Smooth muscle cell of the umbilical artery (primary cell): ENCODE data around the gene TMEM247. TPM values are rescaled to one million over a fixed set of nuclear protein-coding genes. Genes with fewer than 3 reads are reported as not detected.

ENCODE experiments used
- total RNA-seq: library from RNA; depleted of rRNA; stranded (reverse); fragments of >200 nt; gene quantifications from 2 replicates; pipeline ENCODE4 v1.2.3, GENCODE V29; 2014

TMEM247 gene
- not detected in 2 replicates for total RNA-seq

DNA sequence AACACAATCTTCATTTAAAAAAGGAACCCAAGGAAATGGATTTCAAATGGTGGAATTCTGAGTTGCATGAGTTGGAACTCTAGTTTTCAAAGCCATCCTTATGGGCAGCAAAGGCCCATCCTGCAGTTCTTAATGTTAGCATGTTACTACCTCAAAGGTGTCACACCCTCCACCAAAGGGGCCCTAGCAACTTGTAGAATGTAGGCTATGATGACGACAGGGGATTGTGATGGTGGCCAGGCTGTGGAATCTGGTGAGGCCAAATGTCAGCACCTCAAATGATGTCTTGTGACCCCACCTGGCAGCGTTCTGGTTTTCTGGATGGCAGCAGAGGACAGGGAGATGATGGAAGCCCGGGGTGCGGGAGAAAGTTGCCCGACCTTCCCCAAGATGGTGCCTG, at the start of gene TMEM247:
Gene TMEM247, plus strand, starts transcription at position 301 of the 400 bp plus-strand sequence.

Other genes with a start within 250 kb of the TMEM247 start
- 58.2 and 97.2 TPM in 2 replicates for gene EPAS1, start 182.2 kb upstream of the TMEM247 start, total RNA-seq
- gene RHOQ, start 62.9 kb downstream of the TMEM247 start, total RNA-seq: 94.1 and 97.4 TPM in 2 replicates
- 2.1 and 6.1 TPM in 2 replicates for gene ATP6V1E2, start 63.0 kb downstream of the TMEM247 start, total RNA-seq
- gene PIGF, start 137.5 kb downstream of the TMEM247 start, total RNA-seq: 24.3 and 32.2 TPM in 2 replicates
- 15.3 and 22.6 TPM in 2 replicates for gene CRIPT, start 137.7 kb downstream of the TMEM247 start, total RNA-seq
- gene SOCS5, start 219.7 kb downstream of the TMEM247 start, total RNA-seq: 48.1 and 60.1 TPM in 2 replicates